Left ventricle myocardium inferior (tissue), 1 donor: ENCODE results near the gene NUP210. TPM values are rescaled to one million over a fixed set of nuclear protein-coding genes. Genes with fewer than 3 reads are reported as not detected.
A peak's percentile ranks its signal among the peaks of the same experiment; 100 is the strongest.

Experiments used
- DNase-seq: peaks from one replicate; pipeline ENCODE4 v3.0.0-alpha.2; 2020
- H3K27ac ChIP-seq: fragments of 200-600 bp; replicated peaks from 2 replicates; pipeline ENCODE4 v1.8.0; 2021
- H3K27me3 ChIP-seq: fragments of 200-600 bp; 2 replicates; pipeline ENCODE4 v1.8.0; 2021; ENCODE audit warnings: low read depth
- H3K36me3 ChIP-seq: fragments of 200-600 bp; 2 replicates; pipeline ENCODE4 v1.8.0; 2021
- H3K4me1 ChIP-seq: fragments of 200-600 bp; 2 replicates; pipeline ENCODE4 v1.8.0; 2021
- H3K4me3 ChIP-seq: fragments of 200-600 bp; 2 replicates; pipeline ENCODE4 v1.8.0; 2021; ENCODE audit warnings: mild to moderate bottlenecking, moderate library complexity
- H3K9me3 ChIP-seq: fragments of 200-600 bp; replicated peaks from 2 replicates; pipeline ENCODE4 v1.8.0; 2021
- CTCF ChIP-seq: fragments of 200-600 bp; IDR thresholded peaks from 2 replicates; pipeline ENCODE4 v1.8.0; 2021; ENCODE audit warnings: antibody characterized with exemption, mild to moderate bottlenecking, borderline replicate concordance
- intact Hi-C: fragments of 100-400 bp; cut with micrococcal nuclease; formaldehyde crosslinking; loops from one replicate; pipeline ENCODE4 v1.11.0; 2022
- total RNA-seq: library from RNA; stranded (reverse); fragmentation: NEBNext Ultra II Directional; extraction: Animal tissue kit (Norgen Biotek cat#: 25700); gene quantifications from one replicate; pipeline ENCODE4 v1.2.1, GENCODE V29; 2021
- donor health status: DM: no; HTN: yes; CAD: no; lungs with severe emphysema.

The NUP210 gene
- total RNA-seq, 1 donor from 2014 or later = 2.8 TPM

GRCh38 chr3:13419505-13420044 is 547 bp downstream of the NUP210 start:
- peaks cover 49% of the 10 kb centered on the region for H3K27me3 ChIP-seq
- peaks cover 8% of the 10 kb centered on the region for H3K4me1 ChIP-seq
- H3K27ac ChIP-seq = peak overlapping the region; percentile 23
- intact Hi-C loops = no loop called here
- TF ChIP-seq CTCF = peak; percentile 27
- no peaks in the 10 kb centered on the region for H3K36me3 ChIP-seq
- H3K4me3 ChIP-seq = peak overlapping the region; percentile 68
- H3K9me3 ChIP-seq = no peaks in the 10 kb centered on the region
- peak; percentile 52 for DNase-seq

GRCh38 chr3:13417166-13417947 is 2.8 kb downstream of the NUP210 start:
- Histone ChIP-seq H3K27me3 (peaks cover 49% of the 10 kb centered on the region), H3K4me3 (no peak overlapping the region), H3K4me1 (peaks cover 8% of the 10 kb centered on the region), H3K27ac (no peak overlapping the region), H3K36me3 (no peaks in the 10 kb centered on the region), H3K9me3 (no peaks in the 10 kb centered on the region)
- intact Hi-C loops = no loop called here
- TF ChIP-seq CTCF = no peak
- no peak for DNase-seq

- no peak for DNase-seq
- H3K4me1 ChIP-seq = peaks cover 8% of the 10 kb centered on the region
- H3K4me3 ChIP-seq = no peak overlapping the region
- H3K27ac ChIP-seq = no peak overlapping the region
- intact Hi-C loops = no loop called here
- no peaks in the 10 kb centered on the region for H3K36me3 ChIP-seq
- no peaks in the 10 kb centered on the region for H3K9me3 ChIP-seq
- H3K27me3 ChIP-seq = peaks cover 47% of the 10 kb centered on the region
- peak; percentile 19 for TF ChIP-seq CTCF
Measured at GRCh38 chr3:13415997-13416793, 3.9 kb downstream of the NUP210 start.

GRCh38 chr3:13415236-13415986 is 4.7 kb downstream of the NUP210 start:
- intact Hi-C loops = no loop called here
- DNase-seq = no peak
- Histone ChIP-seq H3K9me3 (no peaks in the 10 kb centered on the region), H3K4me1 (peaks cover 8% of the 10 kb centered on the region), H3K27ac (no peak overlapping the region), H3K27me3 (peaks cover 40% of the 10 kb centered on the region), H3K36me3 (no peaks in the 10 kb centered on the region), H3K4me3 (no peak overlapping the region)
- no peak for TF ChIP-seq CTCF
